A549 treated with DMSO at 1 μM for 4 hours (cell line): ENCODE data around the gene PANK2. TPM values are rescaled to one million over a fixed set of nuclear protein-coding genes. Genes with fewer than 3 reads are reported as not detected.

Experiments used
- total RNA-seq: library from RNA; stranded (reverse); fragments of 200-300 nt; extraction: Qiagen RNA extraction; gene quantifications from 5 replicates; pipeline ENCODE4 v1.2.3, GENCODE V29; 2022; ENCODE audit warnings: low read depth

The PANK2 gene
- total RNA-seq: 50.4 to 60.3 TPM (median 57.8 TPM) in 5 replicates

DNA sequence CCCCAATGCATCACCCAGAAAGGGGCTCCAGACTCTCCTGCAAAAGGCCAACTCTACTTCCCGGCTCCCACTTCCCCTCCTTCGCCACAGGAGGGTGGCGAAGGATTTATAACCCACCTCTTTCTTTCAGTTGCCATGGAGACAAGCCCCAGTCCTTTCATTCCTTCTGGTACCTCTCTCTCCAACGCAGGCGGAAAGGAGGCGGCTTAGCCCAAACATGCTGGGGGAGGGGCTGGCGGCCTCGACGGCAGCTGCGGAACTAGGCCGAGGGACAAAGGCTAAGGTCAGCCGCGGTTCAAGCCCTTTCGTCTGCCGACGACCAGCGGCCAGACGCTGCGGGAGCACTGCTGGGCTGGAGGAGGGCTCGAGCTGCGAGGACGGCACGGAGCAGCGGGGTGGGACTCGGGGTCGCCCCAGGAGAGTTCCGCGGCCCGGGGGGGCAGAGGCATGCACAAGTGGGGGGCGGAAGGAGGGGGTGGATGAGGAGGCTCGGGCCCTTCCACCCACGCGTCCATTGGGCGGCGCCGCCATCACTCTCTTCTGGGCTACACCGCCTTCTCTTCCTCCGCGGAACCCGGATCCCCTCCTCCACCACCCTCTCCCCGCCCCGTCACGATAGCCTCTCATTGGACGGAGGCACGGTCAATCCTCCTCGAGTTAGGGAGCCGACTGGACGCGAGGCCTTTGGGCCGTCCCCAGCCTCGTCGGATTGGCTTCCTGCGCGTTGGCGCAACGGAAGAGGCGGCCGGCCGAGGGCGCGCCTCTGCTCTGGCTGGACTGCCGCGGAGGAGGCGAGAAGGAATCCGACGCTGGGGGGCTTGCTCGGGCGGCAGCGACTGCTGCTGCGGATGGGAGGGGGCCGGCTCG is at the start of gene PANK2:
Gene PANK2, plus strand, starts transcription at position 766 of the 867 bp plus-strand sequence.

GRCh38 chr20:3846740-3847428 is 42.3 kb upstream of the PANK2 start, which contains the start of gene MAVS:
Gene MAVS, plus strand, starts transcription at chr20:3846834. Its CDS starts 7,791 bp downstream, at chr20:3854625.

Other genes with a start within 250 kb of the PANK2 start
- not detected in 5 replicates for gene GFRA4, start 226.0 kb upstream of the PANK2 start, total RNA-seq
- gene ADAM33, start 207.4 kb upstream of the PANK2 start, total RNA-seq: 0.05 to 0.06 TPM (median 0.05 TPM) in 3 of 5 replicates, not detected in the others
- gene SIGLEC1, start 176.8 kb upstream of the PANK2 start, total RNA-seq: 0.01 to 0.04 TPM (median 0.02 TPM) in 3 of 5 replicates, not detected in the others
- gene HSPA12B, start 156.7 kb upstream of the PANK2 start, total RNA-seq: 0.28 to 0.53 TPM (median 0.38 TPM) in 5 replicates
- 115 to 165 TPM (median 140 TPM) in 5 replicates for gene ADISSP, start 121.6 kb upstream of the PANK2 start, total RNA-seq
- 1.6 to 2.4 TPM (median 2.0 TPM) in 5 replicates for gene SPEF1, start 107.9 kb upstream of the PANK2 start, total RNA-seq
- gene CENPB, start 102.6 kb upstream of the PANK2 start, total RNA-seq: 109 to 122 TPM (median 116 TPM) in 5 replicates
- 175 to 226 TPM (median 212 TPM) in 5 replicates for gene CDC25B, start 93.1 kb upstream of the PANK2 start, total RNA-seq
- 14.7 to 20.4 TPM (median 18.7 TPM) in 5 replicates for gene AP5S1, start 68.8 kb upstream of the PANK2 start, total RNA-seq
- 19.5 to 26.3 TPM (median 24.3 TPM) in 5 replicates for gene MAVS, start 42.6 kb upstream of the PANK2 start, total RNA-seq
- gene RNF24, start 126.2 kb downstream of the PANK2 start, total RNA-seq: 11.7 to 15.2 TPM (median 15.0 TPM) in 5 replicates